Gastroesophageal sphincter (tissue), 3 donors: ENCODE results near the gene LDLRAD4.

Experiments used
- CTCF ChIP-seq, 4 experiments: fragments of 200-600 bp in 2 of 4; fragments of 450-650 bp in 2 of 4; sonication (generic) in 1 of 4; IDR thresholded peaks; one replicate each; pipeline ENCODE4 v1.5.1; 2017 to 2019; ENCODE audit warnings: antibody characterized with exemption in 4 of 4, mild to moderate bottlenecking in 2 of 4, moderate library complexity in 2 of 4
- POLR2A ChIP-seq, 2 donors: fragments of 450-650 bp; IDR thresholded peaks; one replicate each; pipeline ENCODE4 v1.6.1; 2017; ENCODE audit warnings: antibody characterized with exemption in 2 of 2, mild to moderate bottlenecking in 2 of 2, moderate library complexity in 1 of 2

GRCh38 chr18:13623348-13623747, 404.8 kb downstream of the LDLRAD4 start:
- TF ChIP-seq CTCF (IDR thresholded peaks at IDR 0.05) (no peak), POLR2A (IDR thresholded peaks at IDR 0.05) (no peak)
